ENCODE measurements around the gene UFL1. TPM values are rescaled to one million over a fixed set of nuclear protein-coding genes. Genes with fewer than 3 reads are reported as not detected.

Gene UFL1
- total RNA-seq, 1 donor from 2014 or later: 22.5 TPM

DNA sequence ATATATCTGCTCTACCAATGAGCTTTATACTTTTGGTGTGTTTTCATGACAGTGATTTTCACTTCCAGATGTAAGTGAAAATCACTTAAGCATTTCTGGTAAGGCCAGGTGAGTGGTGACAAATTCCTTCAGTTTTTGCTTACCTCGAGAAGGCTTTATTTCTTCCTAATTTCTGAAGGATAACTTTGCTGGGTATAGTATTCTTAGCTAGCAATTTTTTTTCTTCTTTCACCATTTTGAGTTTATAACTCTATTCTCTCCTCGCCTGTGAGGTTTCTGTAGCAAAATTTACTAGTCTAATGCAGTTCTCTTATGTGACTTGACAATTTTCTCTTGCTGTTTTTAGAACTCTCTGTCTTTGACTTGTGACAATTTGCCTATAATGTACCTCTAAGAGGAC lies 48.4 kb downstream of the UFL1 start:
- intact Hi-C loops (cut with micrococcal nuclease): no loop called here

DNA sequence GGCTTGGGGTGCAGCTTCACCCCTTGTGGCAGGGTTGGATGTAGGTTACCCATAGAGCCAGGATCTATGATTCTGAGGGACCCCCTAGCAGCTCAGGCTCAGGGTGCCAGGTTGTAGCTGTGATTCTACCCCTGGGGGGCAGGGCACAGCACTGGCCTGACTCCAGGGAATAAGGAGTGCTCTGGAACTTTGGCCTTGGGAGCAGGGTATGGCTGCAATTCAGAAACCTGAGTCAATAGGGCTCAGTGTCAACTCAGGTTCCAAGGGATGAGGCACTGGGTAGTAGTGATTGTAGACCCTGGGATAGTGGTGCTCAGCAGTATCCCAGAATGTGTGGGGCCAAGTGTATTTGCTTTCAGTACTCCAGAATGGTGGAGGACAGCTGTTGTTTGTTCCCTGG lies 49.9 kb downstream of the UFL1 start:
- intact Hi-C loops (cut with micrococcal nuclease): no loop called here

DNA sequence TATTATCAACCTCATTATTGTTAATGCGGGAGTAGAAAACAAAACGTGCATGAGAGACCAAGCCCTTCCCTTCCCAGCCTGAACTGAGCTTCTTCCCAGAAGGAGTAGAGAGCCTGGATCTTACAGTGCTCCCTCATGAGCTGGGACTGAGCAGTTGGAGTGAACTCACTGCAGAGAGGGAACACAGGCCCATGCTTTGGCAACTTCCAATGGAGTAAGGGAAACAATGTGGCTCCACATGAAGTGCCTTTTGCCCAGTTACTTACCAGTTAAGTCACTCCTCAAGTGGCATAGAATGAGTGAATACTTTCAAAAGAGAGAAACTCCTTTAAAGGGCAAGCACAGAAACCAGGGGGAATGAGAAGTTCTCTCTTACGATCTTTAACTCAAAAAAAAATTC lies 53.8 kb downstream of the UFL1 start:
- intact Hi-C loops (cut with micrococcal nuclease): no loop called here

DNA sequence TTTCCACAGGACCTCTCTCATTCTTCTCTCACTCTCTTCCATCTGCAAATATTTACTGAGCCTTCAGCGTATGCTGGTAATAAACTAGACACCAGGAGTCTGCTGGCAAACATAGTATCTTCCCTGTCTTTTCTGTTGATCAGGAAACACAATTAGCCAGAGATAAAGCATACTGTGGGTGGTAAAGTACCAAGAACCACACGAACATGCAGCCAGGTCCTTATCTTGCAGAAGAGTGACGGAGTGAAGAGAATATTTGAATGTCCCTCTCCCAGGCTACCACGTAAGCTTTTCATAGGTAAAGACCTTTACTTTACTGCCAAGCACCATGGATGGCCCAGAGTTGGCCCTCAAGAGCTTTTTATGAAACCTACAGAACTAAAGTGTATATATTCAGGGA lies 54.6 kb downstream of the UFL1 start:
- intact Hi-C loops (cut with micrococcal nuclease): no loop called here

DNA sequence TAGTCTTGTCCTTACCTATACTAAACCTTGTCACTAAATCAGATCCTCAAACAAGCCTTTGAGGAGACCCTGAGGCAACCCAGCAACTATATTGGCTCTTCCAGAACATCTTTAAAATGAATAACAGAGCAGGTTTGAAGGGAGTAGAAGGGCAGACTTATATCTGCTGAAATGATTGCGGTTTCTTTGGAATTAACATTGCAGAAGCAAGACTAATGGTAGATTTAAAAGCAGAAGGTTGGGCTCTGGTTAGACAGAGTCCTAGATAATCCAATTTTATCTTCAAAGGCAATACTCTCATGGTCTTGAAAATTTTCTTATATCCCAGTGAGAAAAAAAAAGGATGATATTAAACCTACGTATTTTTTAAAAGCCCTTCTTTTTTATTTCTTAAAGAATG lies 60.4 kb downstream of the UFL1 start:
- intact Hi-C loops (cut with micrococcal nuclease): no loop called here

DNA sequence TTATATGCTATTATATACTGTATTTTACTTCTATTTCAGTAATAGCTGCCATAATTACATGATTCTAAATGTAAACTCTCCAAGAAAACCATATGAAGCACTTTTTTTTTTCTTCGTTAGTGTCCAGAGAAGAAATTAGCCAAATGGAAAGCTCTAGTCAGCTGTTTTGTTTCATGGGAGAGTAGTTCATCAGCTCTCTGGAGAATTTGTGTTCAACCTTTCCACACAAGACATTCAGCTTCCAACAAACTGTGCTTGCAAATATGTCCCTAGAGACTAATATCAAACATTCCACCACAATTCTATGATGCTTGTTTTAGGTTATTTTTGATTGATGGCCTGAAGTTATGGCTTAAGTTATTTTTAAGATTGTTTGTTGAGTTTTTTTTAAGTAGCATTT lies 60.8 kb downstream of the UFL1 start:
- intact Hi-C loops (cut with micrococcal nuclease): no loop called here

DNA sequence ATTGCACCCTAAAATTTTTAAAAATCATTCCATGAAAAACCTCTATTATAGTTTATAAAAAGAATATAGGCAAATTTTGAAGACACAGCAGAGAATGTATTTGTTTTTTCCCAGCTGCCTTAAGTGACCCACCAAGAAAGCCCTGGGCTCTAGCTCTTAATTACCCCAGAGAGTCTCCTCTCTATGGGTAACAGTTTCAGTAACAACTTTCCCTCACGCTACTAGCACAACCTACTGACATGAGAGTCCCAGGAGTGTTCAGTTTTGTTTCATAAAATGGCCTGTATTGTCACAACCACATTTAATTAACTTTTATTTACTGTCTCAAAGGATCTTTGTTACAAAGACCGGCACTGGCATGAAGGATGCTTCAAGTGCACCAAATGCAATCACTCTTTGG lies 82.8 kb downstream of the UFL1 start:
- intact Hi-C loops (cut with micrococcal nuclease): no loop called here

Other genes starting within 250 kb of the UFL1 start
- gene FHL5, start 41.3 kb downstream of the UFL1 start, total RNA-seq: not detected in 2 replicates

Data from T-helper 2 cell treated with Interferon-gamma antibody and Interleukin-4, amounts not matched to agents 100 ng/mL and 5 ng/mL, for 36 hours (primary cell).